IPS-18c (cell line): Measurements from ENCODE around the gene UBE2L5.
A peak's percentile ranks its signal among the peaks of the same experiment; 100 is the strongest.
"Not testable (repeated sequence)": the region's sequence is repeated elsewhere in the genome, so short reads cannot be mapped to it uniquely, and the experiment has no call there.

Experiments
- H3K4me3 ChIP-seq: 2 replicates; pipeline ENCODE4 v1.7.0; 2013; ENCODE audit warnings: low read depth, mild to moderate bottlenecking, low read length, moderate library complexity; ENCODE audit not compliant: insufficient read depth
- H3K9me3 ChIP-seq: one replicate; pipeline ENCODE4 v1.6.1; 2013; ENCODE audit warnings: mild to moderate bottlenecking, low read length, moderate library complexity; ENCODE audit not compliant: control insufficient read depth, insufficient read depth

UBE2L5 gene

GRCh38 chr13:30421093-30422053 lies 920 bp upstream of the UBE2L5 start:
- peak overlapping the region; percentile 61 for H3K4me3 ChIP-seq

GRCh38 chr13:30423891-30424290 lies 1.6 kb downstream of the UBE2L5 start:
- no peak overlapping the region for H3K4me3 ChIP-seq
- peaks cover 2% of the 10 kb centered on the region for H3K9me3 ChIP-seq

More at GRCh38 chr13:30421093-30422053, 920 bp upstream of the UBE2L5 start:
- H3K9me3 ChIP-seq: peaks cover 2% of the 10 kb centered on the region

- Histone ChIP-seq H3K4me3 (no peak overlapping the region), H3K9me3 (peaks cover 5% of the 10 kb centered on the region)
Measured at GRCh38 chr13:30429235-30429634, 6.9 kb downstream of the UBE2L5 start.

GRCh38 chr13:30429721-30430694 lies 7.7 kb downstream of the UBE2L5 start:
- Histone ChIP-seq H3K9me3 (peaks cover 5% of the 10 kb centered on the region), H3K4me3 (no peak overlapping the region)

GRCh38 chr13:30431269-30431940 lies 9.1 kb downstream of the UBE2L5 start:
- no peak overlapping the region for H3K4me3 ChIP-seq
- peaks cover 2% of the 10 kb centered on the region for H3K9me3 ChIP-seq

- peaks cover 5% of the 10 kb centered on the region for H3K9me3 ChIP-seq
- no peak overlapping the region for H3K4me3 ChIP-seq
Measured at GRCh38 chr13:30435911-30436451, 13.7 kb downstream of the UBE2L5 start.

GRCh38 chr13:30437177-30437576 lies 14.9 kb downstream of the UBE2L5 start:
- Histone ChIP-seq H3K9me3 (peaks cover 5% of the 10 kb centered on the region), H3K4me3 (no peak overlapping the region)

GRCh38 chr13:30438286-30438685 lies 16.0 kb downstream of the UBE2L5 start:
- Histone ChIP-seq H3K9me3 (peaks cover 2% of the 10 kb centered on the region), H3K4me3 (no peak overlapping the region)

GRCh38 chr13:30440910-30441703 lies 18.8 kb downstream of the UBE2L5 start:
- H3K9me3 ChIP-seq: peaks cover 2% of the 10 kb centered on the region
- no peak overlapping the region for H3K4me3 ChIP-seq

- Histone ChIP-seq H3K9me3 (peaks cover 2% of the 10 kb centered on the region), H3K4me3 (no peak overlapping the region)
Measured at GRCh38 chr13:30442926-30443325, 20.6 kb downstream of the UBE2L5 start.

GRCh38 chr13:30443491-30443890 lies 21.2 kb downstream of the UBE2L5 start:
- H3K4me3 ChIP-seq, H3K9me3 ChIP-seq: not testable (repeated sequence)

GRCh38 chr13:30443957-30444404 lies 21.7 kb downstream of the UBE2L5 start:
- Histone ChIP-seq H3K4me3 (no peak overlapping the region), H3K9me3 (peaks cover 2% of the 10 kb centered on the region)

- H3K9me3 ChIP-seq: no peaks in the 10 kb centered on the region
- H3K4me3 ChIP-seq: peak overlapping the region; percentile 29; the same call in 1 of the 2 replicates
Measured at GRCh38 chr13:30446126-30446500, 23.8 kb downstream of the UBE2L5 start.

GRCh38 chr13:30448441-30448840 lies 26.1 kb downstream of the UBE2L5 start:
- Histone ChIP-seq H3K9me3 (no peaks in the 10 kb centered on the region), H3K4me3 (no peak overlapping the region)

GRCh38 chr13:30450066-30450465 lies 27.8 kb downstream of the UBE2L5 start:
- no peak overlapping the region for H3K4me3 ChIP-seq
- H3K9me3 ChIP-seq: no peaks in the 10 kb centered on the region

GRCh38 chr13:30451476-30451875 lies 29.2 kb downstream of the UBE2L5 start:
- H3K4me3 ChIP-seq, H3K9me3 ChIP-seq: not testable (repeated sequence)
